HG03095 (cell line): Measurements from ENCODE around the gene SCN2A.

Source experiments
- ATAC-seq: cut with Tn5 transposase; IDR thresholded peaks from one replicate; pipeline ENCODE4 v1.9.1; 2021; ENCODE audit warnings: moderate library complexity; ENCODE audit not compliant: unreplicated experiment

The SCN2A gene

DNA sequence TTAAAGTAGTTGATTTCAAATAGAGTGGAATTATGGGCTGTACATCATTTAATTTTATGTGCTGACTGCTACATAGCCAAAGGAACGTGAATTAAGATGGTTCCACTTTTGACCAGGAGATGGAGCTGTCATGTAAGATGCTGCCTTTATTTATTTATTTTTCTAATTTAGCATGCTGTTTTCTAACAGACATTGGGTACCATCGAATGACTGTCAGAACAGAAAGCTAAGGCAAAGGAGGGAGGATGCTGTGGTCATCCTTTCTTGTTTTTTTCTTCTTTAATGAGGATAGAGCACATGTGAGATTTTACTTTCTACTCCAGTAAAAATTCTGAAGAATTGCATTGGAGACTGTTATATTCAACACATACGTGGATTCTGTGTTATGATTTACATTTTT lies at the start of gene SCN2A:
SCN2A (plus strand) TSS at position 185 of the 400 bp plus-strand sequence. CDS start 56,410 bp downstream, outside the sequence.
- ATAC-seq = peak; percentile 71

DNA sequence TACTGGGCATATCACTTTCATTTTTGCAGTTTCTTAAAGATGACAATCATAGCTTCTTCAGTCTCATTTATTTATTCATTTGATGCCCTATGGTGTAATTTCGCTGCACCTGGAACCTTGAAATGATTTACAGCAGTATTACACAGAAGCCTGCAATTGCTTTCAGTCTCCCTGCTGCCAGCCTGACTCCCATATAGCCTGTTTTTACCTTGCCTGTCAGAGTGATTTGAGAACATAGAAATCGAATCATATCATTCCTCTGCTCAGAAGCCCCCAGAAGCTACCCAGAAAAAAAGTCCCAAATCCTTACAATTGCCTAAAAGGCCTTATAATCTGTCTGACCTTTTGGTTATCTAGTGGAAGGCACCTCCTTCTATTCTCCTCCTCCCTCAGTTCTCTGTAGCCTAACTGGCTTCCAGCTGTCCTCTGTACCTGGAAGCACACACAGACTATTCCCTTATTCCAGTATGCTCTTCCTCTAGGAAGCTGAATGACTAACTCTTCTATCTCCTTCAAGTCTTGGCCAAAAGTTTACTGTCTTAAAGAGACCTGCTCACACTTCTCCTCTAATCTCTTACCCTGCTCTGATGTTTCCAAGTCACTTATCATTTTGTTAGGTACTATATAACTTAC lies 48.0 kb upstream of the SCN2A start:
- no peak for ATAC-seq

- peak; percentile 31 for ATAC-seq
Measured at GRCh38 chr2:165192729-165193128, 46.5 kb upstream of the SCN2A start.

DNA sequence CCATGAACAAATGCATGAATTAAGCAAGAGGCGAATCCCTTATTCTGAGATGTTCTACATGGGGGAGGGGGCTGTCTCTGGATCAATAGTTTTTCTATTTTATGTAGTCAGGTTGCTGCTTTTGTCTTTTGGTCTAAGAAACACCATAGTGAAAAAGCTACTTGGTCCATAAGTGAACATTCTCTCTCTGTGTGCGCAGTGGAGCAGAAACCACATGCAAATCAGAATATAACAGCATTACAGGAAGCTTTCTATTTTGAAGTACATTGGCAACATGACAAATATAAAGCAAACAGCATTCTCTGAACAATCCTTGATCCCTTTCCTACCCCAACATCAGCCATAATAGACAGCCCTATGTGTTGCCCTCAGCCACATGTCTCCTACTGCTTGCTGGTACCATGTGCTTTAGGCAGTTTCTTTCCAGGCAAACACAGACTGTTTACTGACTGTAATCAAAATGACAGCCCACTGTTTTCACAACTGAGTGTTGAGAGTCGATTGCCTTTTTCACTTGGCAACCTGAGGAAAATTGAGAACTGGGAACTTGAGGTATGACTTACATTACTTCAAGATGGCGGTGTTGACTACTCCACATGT lies 45.9 kb upstream of the SCN2A start:
- peak; percentile 99 for ATAC-seq

DNA sequence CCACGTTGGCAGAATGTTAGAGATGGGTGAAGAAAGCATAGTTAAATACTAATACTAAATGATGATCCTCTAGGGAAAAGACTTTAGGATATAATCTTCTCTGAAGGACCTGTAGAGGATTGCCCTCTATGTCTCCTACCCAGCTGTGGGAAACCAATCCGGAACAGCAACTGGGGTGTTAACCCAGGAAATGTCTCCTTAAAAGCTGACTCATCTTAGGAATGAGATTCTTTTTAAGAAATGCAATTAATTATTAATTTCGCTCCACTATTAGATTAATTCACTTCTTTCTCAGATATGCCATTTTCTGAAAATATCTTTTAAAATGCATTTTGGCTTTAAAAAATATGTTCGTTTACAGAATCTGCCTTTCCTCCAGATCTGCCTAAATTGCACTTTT lies 42.8 kb upstream of the SCN2A start:
- no peak for ATAC-seq

- ATAC-seq = no peak
Measured at GRCh38 chr2:165197346-165197745, 41.9 kb upstream of the SCN2A start.

GRCh38 chr2:165198181-165198580 lies 41.0 kb upstream of the SCN2A start:
- no peak for ATAC-seq

DNA sequence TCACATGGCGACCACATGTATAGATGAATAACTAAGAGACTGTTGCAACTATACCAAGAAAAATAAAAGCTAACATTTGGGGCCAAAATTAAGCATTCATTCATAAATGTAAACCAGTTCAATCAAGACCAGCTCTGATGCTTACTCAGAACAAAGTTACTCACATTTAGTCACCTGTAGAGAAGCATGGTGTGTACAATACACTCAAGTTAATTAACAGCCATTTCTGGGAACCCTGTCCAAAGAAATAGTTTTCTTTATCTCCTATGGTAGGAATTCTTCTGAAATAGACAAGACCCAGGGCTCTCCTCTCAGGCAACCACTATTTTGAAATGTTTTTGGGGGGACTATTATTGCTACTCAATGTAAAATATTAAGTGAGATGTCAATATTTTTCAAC lies 37.0 kb upstream of the SCN2A start:
- no peak for ATAC-seq

DNA sequence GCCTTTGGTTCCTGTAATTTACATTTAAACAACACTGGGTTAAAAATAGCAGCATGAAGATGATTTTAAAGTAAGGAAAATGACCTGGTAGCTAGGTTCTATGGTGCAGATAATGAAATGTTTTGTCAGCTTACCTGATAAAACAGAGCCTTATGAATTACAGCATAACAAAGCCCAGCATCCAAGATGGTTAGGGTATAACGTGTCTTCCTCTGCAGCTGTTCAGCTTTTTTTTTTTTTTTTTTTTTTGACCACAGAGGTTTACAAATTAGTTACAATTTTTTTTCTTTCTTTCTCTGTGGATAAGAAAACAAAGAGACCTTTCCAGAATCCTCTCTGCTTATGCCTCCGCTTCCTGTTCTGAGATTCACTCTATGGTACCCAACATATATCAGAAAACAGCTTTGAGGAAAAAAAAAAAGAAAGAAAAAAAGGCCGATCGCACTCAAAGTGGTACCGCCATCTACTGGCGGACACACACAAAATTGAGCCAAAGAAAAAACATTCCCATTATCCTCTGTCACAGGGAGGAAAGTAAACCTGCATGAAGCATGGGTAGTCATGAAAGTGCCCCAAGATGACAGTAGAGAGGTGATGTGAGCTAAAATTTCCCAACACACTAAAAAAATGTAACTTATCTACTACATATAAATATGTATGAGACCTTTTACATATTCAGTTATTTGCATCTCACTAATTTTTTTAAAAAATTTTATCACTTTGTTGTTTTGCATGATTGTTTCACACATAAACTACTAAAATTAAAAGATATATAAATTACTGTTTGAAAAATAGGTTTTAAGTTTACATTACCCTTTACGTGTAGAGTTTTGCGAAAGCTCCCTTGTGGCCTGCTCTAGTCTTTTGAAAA lies 35.3 kb upstream of the SCN2A start, which contains the start of gene SCN3A:
SCN3A (minus strand) TSS at position 362 of the 871 bp plus-strand sequence. CDS start 27,656 bp downstream, outside the sequence.
- ATAC-seq = no peak

DNA sequence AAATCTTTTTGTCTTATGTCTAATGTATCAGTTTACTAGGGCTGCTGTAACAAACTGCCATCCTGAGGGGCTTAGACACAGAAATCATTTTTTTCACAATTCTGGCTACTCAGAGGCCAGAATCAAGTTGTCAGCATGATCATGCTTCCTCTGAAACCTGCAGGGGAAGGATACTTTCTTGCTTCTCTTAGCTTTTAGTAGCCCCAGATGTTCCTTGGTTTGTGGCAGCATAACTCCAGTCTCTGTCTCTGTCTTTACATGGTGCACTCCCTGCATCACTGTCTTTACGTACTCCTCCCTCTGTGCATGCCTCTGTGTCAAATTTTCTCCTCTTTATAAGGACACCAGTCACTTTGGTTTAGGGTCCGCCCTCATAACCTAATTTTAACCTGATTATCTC lies 33.3 kb upstream of the SCN2A start:
- ATAC-seq = no peak

DNA sequence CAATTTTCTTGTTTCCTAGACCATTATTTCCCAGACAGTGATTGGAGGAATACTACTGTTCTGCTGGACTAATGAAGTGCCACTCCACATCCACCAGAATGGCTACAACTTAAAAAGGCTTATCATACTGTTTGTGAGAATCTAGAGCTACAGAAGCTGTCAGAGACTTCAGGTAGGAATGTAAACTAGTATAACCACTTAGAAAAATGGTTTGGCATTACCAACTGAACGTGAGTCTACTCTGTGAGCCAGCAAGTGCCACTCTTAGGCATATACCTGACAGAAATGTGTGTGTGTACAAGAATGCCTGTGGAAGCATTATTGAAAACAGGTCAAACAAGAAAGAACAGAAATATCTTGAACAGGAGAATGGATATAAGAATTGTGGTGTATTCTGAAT lies 31.1 kb upstream of the SCN2A start:
- no peak for ATAC-seq

DNA sequence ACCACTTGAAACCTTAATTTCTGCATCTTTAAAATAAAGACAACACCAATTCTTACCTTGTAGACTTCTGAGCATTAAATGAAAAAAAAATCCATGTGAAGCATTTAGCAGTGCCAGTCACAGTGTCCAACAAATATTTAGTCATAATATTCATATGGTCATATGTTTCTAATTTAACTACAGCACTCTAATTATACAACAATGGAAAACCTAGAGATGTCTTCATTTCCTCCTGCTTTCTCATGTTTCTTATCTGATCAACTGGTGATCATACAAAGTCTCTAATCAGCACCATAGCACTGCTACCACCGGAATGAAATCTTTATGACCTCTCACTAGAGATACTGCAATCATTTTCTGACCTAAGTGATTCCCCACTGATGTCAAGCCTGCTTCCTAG lies 25.1 kb upstream of the SCN2A start:
- ATAC-seq = no peak

DNA sequence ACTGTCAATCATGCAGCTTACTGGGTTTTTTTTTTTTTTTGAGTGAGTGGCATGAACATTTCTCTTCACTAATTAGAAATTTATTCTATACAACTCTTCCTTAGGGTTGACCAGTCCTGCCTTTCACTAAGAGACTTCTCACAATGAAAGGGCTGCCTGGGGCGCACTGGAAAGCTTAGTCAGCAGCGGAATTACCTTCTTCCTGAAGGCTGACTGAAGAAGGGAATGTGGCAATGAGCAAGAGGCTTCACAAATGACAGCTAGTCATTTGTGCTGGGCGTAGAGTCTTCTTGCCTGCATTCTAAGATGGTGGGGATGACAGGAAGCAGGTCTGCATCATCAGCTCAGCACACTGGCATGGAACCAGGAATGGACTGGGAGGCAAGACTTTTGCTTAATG lies 19.7 kb upstream of the SCN2A start:
- ATAC-seq = no peak

GRCh38 chr2:165224941-165225340 lies 14.3 kb upstream of the SCN2A start:
- no peak for ATAC-seq

- ATAC-seq = no peak
Measured at GRCh38 chr2:165227571-165227970, 11.6 kb upstream of the SCN2A start.

- no peak for ATAC-seq
Measured at GRCh38 chr2:165237056-165237455, 2.2 kb upstream of the SCN2A start.

- no peak for ATAC-seq
Measured at GRCh38 chr2:165238295-165238694, 919 bp upstream of the SCN2A start.

GRCh38 chr2:165239856-165240515 lies 772 bp downstream of the SCN2A start:
- no peak for ATAC-seq

- no peak for ATAC-seq
Measured at GRCh38 chr2:165240916-165241315, 1.7 kb downstream of the SCN2A start.

- ATAC-seq = no peak
Measured at GRCh38 chr2:165245081-165245793, 6.0 kb downstream of the SCN2A start.

DNA sequence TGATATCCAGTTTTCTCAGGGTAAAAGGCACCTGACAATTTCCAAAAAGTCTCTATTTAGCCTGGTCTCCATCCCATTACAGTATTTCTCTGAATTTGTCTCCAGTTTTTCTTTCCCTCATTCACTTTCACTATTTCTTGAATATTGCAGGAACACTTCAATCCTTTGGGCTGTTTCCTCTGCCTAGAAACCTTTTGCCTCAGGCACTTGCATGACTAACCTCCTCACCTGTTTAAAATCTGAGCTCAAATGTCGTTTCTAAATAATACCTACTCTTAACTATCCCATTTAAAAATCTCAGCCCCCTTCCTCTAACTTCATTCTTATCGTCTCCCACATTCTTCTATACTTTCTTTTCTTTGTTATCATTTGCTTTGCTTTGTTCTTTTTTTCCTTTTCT lies 9.0 kb downstream of the SCN2A start:
- ATAC-seq = no peak
